ENCODE data around the gene GTF2F1. TPM values are rescaled to one million over a fixed set of nuclear protein-coding genes. Genes with fewer than 3 reads are reported as not detected.
A peak's percentile ranks its signal among the peaks of the same experiment; 100 is the strongest.
"Not testable (repeated sequence)": the region's sequence is repeated elsewhere in the genome, so short reads cannot be mapped to it uniquely, and the experiment has no call there.

The GTF2F1 gene
- total and polyA plus RNA-seq, 8 donors, result 9.8 to 62.8 (median 31.1) TPM

- TF ChIP-seq POLR2AphosphoS5 (IDR thresholded peaks at IDR 0.05) (no peak), POLR2A (IDR thresholded peaks at IDR 0.05) (no peak), EP300 (IDR thresholded peaks at IDR 0.05) (no peak), CTCF (IDR thresholded peaks at IDR 0.05) (no peak)
- no peak overlapping the region for H3K27ac ChIP-seq
- no peak for DNase-seq
- H3K36me3 ChIP-seq, result no peaks in the 10 kb centered on the region
- H3K4me3 ChIP-seq, result no peak overlapping the region
- WGBS, 5 donors, result 54 to 62% (median 55%) methylated on average over 19 to 20 of the region's 20 CpGs
- H3K9me3 ChIP-seq, result no peaks in the 10 kb centered on the region
- H3K4me1 ChIP-seq, result peaks cover 0 to 8% (median 3%) of the 10 kb centered on the region in 4 donors
- H3K27me3 ChIP-seq, result no peaks in the 10 kb centered on the region
- intact Hi-C loops (cut with DNase I; ENCODE audit: low total_unique reads), result no loop called here
Observed at GRCh38 chr19:6429419-6430221, 36.7 kb upstream of the GTF2F1 start.

GRCh38 chr19:6428692-6429418 lies 35.9 kb upstream of the GTF2F1 start:
- H3K36me3 ChIP-seq; DNase-seq; intact Hi-C loops (cut with DNase I; ENCODE audit: low total_unique reads); H3K4me3 ChIP-seq; H3K4me1 ChIP-seq; H3K27me3 ChIP-seq; H3K27ac ChIP-seq; H3K9me3 ChIP-seq: not testable (repeated sequence)
- WGBS, 5 donors, result 72 to 88% (median 87%) methylated on average over 2 of the region's 2 CpGs

GRCh38 chr19:6427131-6427530 lies 34.2 kb upstream of the GTF2F1 start:
- no peak for DNase-seq
- intact Hi-C loops (cut with DNase I; ENCODE audit: low total_unique reads), result no loop called here
- no peak for TF ChIP-seq POLR2A (IDR thresholded peaks at IDR 0.05)

GRCh38 chr19:6425732-6426620 lies 33.0 kb upstream of the GTF2F1 start:
- no peaks in the 10 kb centered on the region for H3K9me3 ChIP-seq
- H3K27ac ChIP-seq, result peak overlapping the region; percentile 67 to 87 (median 85)
- intact Hi-C loops (cut with DNase I; ENCODE audit: low total_unique reads), result no loop called here
- no peak for TF ChIP-seq CTCF (IDR thresholded peaks at IDR 0.05)
- no peak for TF ChIP-seq POLR2A (IDR thresholded peaks at IDR 0.05)
- no peak for TF ChIP-seq EP300 (IDR thresholded peaks at IDR 0.05)
- no peak for TF ChIP-seq POLR2AphosphoS5 (IDR thresholded peaks at IDR 0.05)
- peak in 1 of 2 donors; percentile 44 for DNase-seq
- 91 to 94% (median 93%) methylated on average over 21 of the region's 21 CpGs for WGBS, 5 donors
- peak overlapping the region; percentile 13 to 32 (median 20) for H3K4me3 ChIP-seq
- H3K4me1 ChIP-seq, result peaks cover 15 to 35% (median 31%) of the 10 kb centered on the region in 4 donors
- H3K27me3 ChIP-seq, result no peaks in the 10 kb centered on the region
- peaks cover 7 to 14% (median 12%) of the 10 kb centered on the region in 4 donors for H3K36me3 ChIP-seq

More at GRCh38 chr19:6427131-6427530, 34.2 kb upstream of the GTF2F1 start:
- 92 to 97% (median 95%) methylated on average over 16 to 18 of the region's 18 CpGs for WGBS, 5 donors
- H3K4me3 ChIP-seq, result no peak overlapping the region
- H3K27ac ChIP-seq, result no peak overlapping the region
- H3K4me1 ChIP-seq, result peaks cover 10 to 27% (median 20%) of the 10 kb centered on the region in 4 donors
- no peaks in the 10 kb centered on the region for H3K9me3 ChIP-seq
- peaks cover 0 to 3% (median under 1%) of the 10 kb centered on the region in 4 donors for H3K36me3 ChIP-seq
- H3K27me3 ChIP-seq, result no peaks in the 10 kb centered on the region
